Cardiac fibroblast (primary cell): ENCODE measurements around the gene ARSA.

ENCODE experiments used
- DNase-seq, 2 donors: peaks; one replicate each; pipeline versions ENCODE4 v3.0.0 to v3.0.0-alpha.2; 2010; ENCODE audit warnings: low read depth in 2 of 2
- H3K4me3 ChIP-seq, 2 donors: replicated peaks in 1 of 2; 1 replicate in 1 of 2; 2 replicates in 1 of 2; pipeline ENCODE4 v1.5.1; 2011; ENCODE audit warnings: low read depth in 2 of 2, low read length in 2 of 2, mild to moderate bottlenecking in 2 of 2, moderate library complexity in 1 of 2
- CTCF ChIP-seq: IDR thresholded peaks from one replicate; pipeline ENCODE4 v1.5.1; 2011; ENCODE audit warnings: low read depth, mild to moderate bottlenecking, low read length, inconsistent platforms

The ARSA gene

GRCh38 chr22:50581031-50581949 lies 46.7 kb downstream of the ARSA start:
- TF ChIP-seq CTCF, result no peak
- H3K4me3 ChIP-seq, result peak overlapping the region; percentile 83 to 84
- no peak for DNase-seq

- no peak for TF ChIP-seq CTCF
- no peak overlapping the region for H3K4me3 ChIP-seq
- DNase-seq, result no peak
Measured at GRCh38 chr22:50579752-50580151, 48.2 kb downstream of the ARSA start.

GRCh38 chr22:50578776-50579310 lies 49.1 kb downstream of the ARSA start:
- no peak for DNase-seq
- no peak overlapping the region for H3K4me3 ChIP-seq
- no peak for TF ChIP-seq CTCF

GRCh38 chr22:50577987-50578775 lies 49.8 kb downstream of the ARSA start, which contains the start of gene CPT1B:
TSS of gene CPT1B (minus strand) at chr22:50578427. CDS start at chr22:50577915, 512 bp downstream.
- no peak for TF ChIP-seq CTCF
- DNase-seq, result peak; percentile 5 to 35
- H3K4me3 ChIP-seq, result no peak within 1 kb of the TSS

GRCh38 chr22:50577697-50577986 lies 50.3 kb downstream of the ARSA start:
- no peak for DNase-seq
- TF ChIP-seq CTCF, result no peak
- H3K4me3 ChIP-seq, result no peak overlapping the region

GRCh38 chr22:50576806-50577696 lies 50.9 kb downstream of the ARSA start:
- H3K4me3 ChIP-seq, result no peak overlapping the region
- no peak for TF ChIP-seq CTCF
- DNase-seq, result no peak
